ENCODE results near the gene ATAD1.

GRCh38 chr10:87836098-87836497, 18.1 kb upstream of the ATAD1 start:
- TF ChIP-seq CTCF (IDR thresholded peaks at IDR 0.05): no peak
- no peak for TF ChIP-seq EP300 (IDR thresholded peaks at IDR 0.05)
- TF ChIP-seq POLR2A (IDR thresholded peaks at IDR 0.05): no peak

Data from gastroesophageal sphincter (tissue), 3 donors.